ENCODE results near the gene EFHD2.
"Not testable (repeated sequence)": the region's sequence is repeated elsewhere in the genome, so short reads cannot be mapped to it uniquely, and the experiment has no call there.

The EFHD2 gene

GRCh38 chr1:15389828-15390227, 19.9 kb upstream of the EFHD2 start:
- not testable (repeated sequence) for DNase-seq

DNA sequence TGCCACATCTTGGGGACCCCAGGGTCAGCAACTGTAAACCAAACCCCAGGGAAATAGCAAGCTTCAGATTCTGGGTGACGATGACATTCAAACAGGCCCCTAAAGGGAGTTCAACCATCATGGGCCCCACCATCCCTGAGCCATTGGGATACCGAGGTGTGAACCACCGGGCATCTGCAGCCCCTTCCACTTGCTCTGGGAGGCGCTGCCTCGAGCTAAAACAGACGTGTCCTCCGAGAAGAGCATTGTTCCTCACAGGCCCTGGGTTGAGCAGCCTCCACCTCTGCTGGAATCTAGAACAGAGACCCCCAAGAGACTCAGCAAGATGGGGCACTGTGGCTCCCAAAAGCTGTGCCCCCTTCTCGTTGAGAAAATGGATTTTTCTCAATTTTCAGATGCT, 19.0 kb upstream of the EFHD2 start:
- no peak for DNase-seq

DNA sequence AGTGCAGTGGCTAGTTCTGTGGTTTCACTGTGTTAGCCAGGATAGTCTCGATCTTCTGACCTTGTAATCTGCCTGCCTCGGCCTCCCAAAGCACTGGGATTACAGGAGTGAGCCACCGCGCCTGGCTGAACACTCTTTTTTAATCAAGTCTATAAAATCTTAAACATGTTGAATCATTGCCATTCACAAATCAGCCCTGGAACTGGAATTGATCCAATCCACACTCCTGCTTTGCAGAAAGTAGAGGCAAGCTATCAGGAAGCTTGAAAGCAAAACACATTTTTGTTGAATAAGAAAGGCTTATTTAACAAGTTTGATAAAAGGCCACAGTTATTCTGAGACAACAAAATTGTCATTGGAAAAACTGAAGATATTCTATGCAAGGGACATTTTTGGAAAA, 18.3 kb upstream of the EFHD2 start:
- no peak for DNase-seq

GRCh38 chr1:15393475-15394257, 16.0 kb upstream of the EFHD2 start:
- no peak for DNase-seq

- DNase-seq: no peak
Observed at GRCh38 chr1:15394258-15394690, 15.4 kb upstream of the EFHD2 start.

GRCh38 chr1:15397236-15397635, 12.5 kb upstream of the EFHD2 start:
- DNase-seq: no peak

- no peak for DNase-seq
Observed at GRCh38 chr1:15399710-15400109, 10.0 kb upstream of the EFHD2 start.

DNA sequence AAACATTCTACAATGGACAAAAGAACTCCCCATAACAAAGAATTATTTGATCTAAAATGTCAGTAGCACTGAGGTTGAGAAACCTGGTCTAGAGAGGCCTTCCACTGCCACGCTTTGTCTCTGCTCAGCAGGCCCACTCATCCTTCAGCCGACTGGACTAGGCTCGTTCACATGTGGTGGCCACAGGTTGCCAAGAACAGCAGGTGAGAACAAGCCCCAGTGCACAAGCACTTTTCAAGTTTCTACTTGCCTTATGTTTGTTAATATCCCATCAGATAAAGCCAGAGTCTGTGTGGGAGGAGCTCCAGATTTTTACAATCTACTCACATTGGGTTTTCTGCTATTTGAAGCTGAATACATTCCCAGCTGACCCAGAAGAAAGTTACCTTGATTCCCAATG, 9.1 kb upstream of the EFHD2 start:
- no peak for DNase-seq

GRCh38 chr1:15401391-15402055, 8.2 kb upstream of the EFHD2 start:
- DNase-seq: no peak

GRCh38 chr1:15402809-15403450, 6.8 kb upstream of the EFHD2 start:
- no peak for DNase-seq

DNA sequence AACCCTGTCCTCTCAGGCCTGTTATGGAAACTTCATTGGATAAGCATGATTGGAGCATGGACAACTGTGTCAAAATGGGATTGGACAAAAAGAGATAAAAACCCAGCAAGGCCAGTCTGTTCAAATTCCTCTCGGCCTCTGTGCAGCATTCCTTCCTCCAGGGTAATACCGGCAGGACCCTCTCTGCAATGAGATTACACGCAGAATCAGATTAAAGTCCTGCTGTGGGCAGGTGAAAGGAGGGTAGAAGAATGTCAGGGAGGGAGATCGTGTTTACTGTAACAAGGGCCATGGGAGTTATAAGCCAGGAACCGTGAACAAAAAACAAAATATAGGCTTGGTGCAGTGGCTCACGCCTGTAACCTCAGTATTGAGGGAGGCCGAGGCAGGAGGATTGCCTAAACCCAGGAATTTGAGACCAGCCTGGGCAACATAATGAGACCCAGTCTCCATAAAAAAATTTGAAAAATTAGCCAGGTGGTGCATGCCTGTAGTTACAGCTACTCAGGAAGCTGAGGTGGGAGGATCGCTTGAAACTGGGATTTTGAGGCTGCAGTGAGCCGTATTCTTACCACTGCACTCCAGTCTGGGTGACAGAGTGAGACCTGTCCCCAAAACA, 5.6 kb upstream of the EFHD2 start:
- DNase-seq: no peak

GRCh38 chr1:15405106-15405850, 4.4 kb upstream of the EFHD2 start:
- no peak for DNase-seq

DNA sequence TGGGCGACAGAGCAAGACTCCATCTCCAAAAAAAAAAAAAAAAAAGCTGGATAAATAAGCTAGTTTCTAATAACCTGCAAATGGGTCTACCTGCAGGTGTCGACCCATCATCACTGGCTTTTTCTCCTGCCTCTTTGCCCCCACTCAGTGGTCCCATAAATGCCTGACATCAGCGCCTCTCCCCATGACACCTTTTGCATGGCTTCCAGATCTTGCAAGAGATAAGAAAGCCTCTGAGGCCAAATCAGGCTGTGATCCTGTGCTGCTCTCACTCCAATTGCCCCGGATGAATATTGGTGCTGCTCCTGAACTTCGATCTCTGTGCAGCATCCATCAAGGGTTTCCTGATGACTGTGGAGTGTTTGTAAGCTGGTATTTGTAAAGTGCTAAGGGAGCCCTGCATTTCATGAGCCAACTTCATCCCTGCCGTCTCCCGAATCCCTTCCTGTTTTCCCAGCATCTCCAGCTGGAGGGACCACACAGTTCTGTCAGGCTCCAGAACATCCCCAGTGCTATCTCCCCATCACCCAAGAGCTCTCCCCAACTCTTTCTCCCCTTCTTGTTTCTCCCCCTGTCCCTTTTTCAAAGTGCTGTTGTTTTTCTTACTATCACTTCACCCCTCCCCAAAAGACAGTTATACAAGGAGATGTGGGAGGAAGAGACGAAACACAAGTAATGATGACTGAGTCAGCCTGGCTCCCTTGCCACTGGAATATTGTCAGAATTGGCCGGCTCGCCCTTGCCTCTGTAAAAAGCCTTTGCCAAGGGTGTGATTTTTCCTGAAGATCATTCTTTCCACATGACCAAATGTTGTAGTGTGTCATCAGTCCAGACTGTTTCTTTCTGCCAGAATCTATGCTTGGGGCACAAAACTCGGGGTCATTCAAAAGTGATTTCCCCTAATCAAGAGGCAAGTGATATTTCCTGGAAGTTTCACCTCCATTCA, 2.8 kb upstream of the EFHD2 start:
- no peak for DNase-seq

DNA sequence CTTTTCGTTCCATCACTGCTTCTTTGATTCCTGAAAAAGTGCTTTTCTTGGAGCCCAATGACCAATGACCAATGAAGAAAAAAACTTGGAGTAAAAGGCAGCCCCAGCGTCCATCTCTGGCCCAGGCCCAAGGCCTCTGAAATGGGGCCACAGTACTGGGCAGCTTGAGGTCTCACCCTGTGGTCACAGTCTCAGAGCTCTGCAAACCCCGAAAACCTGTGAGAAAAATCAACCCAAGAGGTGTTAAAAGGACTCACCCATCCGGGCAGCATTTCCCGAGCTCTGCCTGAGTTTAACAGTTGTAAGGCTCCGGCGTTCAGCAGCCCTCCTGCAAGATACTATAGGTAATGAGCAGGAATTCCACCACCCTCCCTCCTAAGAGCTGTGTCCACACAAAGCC, 2.1 kb upstream of the EFHD2 start:
- no peak for DNase-seq

DNA sequence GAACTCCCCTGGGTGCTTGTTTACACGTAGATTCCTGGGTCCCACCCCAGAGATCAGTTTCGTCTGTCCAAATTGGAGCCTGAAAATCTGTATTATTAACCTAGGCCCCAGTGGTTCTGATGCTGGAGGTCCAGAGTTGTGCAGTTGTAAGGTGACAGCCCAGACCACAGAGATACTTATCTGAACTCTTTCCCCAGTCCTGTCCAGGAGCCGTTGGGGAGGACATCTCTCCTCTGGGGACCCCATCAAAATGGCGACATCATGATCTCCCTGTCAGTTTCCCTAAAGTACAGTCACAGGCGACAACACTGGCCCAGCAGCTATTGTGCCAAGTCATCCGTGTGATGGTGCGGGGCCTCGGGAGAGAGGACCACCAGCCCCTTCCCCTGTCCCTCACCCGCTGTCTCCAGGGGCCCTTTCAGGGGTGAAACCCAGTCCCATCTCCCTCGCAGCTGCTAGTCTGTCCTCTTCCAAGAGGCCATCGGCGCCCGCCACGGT, 749 bp upstream of the EFHD2 start:
- no peak for DNase-seq

DNA sequence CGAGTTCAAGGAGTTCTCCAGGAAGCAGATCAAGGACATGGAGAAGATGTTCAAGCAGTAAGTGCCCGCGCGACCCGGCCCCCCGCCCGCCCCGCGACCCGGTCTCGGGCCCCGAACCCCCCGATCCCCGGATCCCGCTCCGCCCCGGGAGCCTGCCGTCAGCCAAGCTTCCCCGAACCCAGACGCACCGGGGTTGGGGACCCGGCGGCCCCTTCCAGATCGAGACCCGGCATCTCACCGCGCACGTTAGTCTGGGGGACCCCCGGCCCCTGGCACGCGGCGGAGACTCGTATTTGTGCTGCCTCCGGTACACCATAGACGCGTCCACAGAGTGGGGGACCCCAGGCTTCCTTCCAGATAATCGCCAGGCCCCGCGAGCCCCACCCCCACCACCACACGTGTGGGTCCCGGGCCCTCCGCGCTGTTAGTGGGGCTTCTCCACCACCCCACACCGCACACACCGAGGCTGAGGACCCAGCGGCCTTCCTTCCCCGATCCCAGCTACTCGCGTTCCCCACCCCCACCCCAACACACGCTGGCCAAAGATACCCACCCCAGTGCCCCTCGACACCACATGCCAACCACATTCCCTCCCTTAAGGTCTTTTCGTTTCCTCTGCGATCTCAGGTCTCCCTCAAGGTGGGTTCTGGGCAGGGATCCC, 665 bp downstream of the EFHD2 start:
- peak; percentile 23 for DNase-seq

DNA sequence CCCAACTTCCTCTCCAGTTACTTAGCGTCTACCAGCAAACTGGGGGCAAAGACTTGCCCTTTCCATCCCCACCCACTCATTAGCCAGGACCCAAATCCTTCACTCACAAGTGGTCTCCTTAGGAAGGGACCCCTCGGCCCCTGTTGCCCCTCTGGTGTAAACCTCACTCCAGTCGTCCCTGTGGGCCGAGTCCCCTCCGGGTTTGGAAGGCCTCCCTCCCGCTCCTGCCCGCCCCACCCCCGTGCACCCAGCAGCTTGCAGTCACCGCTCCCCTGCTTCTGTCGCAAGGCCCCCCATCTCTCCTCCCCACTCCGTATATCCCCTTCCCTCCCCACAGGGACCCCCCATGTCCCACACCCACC, 1.2 kb downstream of the EFHD2 start:
- DNase-seq: no peak

- no peak for DNase-seq
Observed at GRCh38 chr1:15411593-15412137, 2.0 kb downstream of the EFHD2 start.

GRCh38 chr1:15412175-15412800, 2.6 kb downstream of the EFHD2 start:
- no peak for DNase-seq

- no peak for DNase-seq
Observed at GRCh38 chr1:15412843-15413242, 3.2 kb downstream of the EFHD2 start.

Data from stimulated activated CD4-positive, alpha-beta T cell treated with anti-CD3 and anti-CD28 coated beads, Interleukin-12 subunit alpha, Interleukin-12 subunit beta, amount 100 ng/mL, for 4 hours (primary cell).